Measurements from ENCODE around the gene CTNNA3. TPM values are rescaled to one million over a fixed set of nuclear protein-coding genes. Genes with fewer than 3 reads are reported as not detected.

Gene CTNNA3
- total RNA-seq, 1 experiment from 2014 or later: 0.32 TPM

- ChIA-PET POLR2A (no interaction called here), CTCF (no interaction called here), RAD21 (ENCODE audit: low non-redundant PET in 1 of 2, low total read pairs in 2 of 2, uncharacterized antibody in 2 of 2, unreplicated experiment in 2 of 2) (no interaction called here)
- H3K4me3 ChIP-seq (replicated peaks in 1 of 2; ENCODE audit: low read depth in 1 of 2, low read length in 2 of 2): no peak overlapping the region
- no peaks in the 10 kb centered on the region for H4K20me1 ChIP-seq (ENCODE audit: insufficient read depth)
- intact Hi-C loops (cut with micrococcal nuclease): no loop called here
- BruUV-seq (replicated peaks): no TSS peak
- H3K79me2 ChIP-seq (ENCODE audit: insufficient read depth, low read length): no peaks in the 10 kb centered on the region
- ATAC-seq (no peak), DNase-seq (ENCODE audit: low read depth, low spot score) (no peak)
- H2AFZ ChIP-seq (ENCODE audit: low read depth, low read length, poor library complexity, severe bottlenecking): no peak overlapping the region
- no peak overlapping the region for H3K27ac ChIP-seq (ENCODE audit: low read depth, low read length)
- no peak for TF ChIP-seq EZH2phosphoT487 (IDR thresholded peaks at IDR 0.05; ENCODE audit: borderline replicate concordance)
- no peak for TF ChIP-seq TCF7L2 (IDR thresholded peaks at IDR 0.05; ENCODE audit: borderline replicate concordance, extremely low read depth, insufficient read depth, insufficient read length)
- no peak for TF ChIP-seq ATF3 (IDR thresholded peaks at IDR 0.05)
- no peak for TF ChIP-seq SIN3A (IDR thresholded peaks at IDR 0.05; ENCODE audit: low read depth)
- no peak for TF ChIP-seq ELF1 (IDR thresholded peaks at IDR 0.05; ENCODE audit: borderline replicate concordance, low read depth)
- TF ChIP-seq FOSL1 (IDR thresholded peaks at IDR 0.05; ENCODE audit: low read depth): no peak
- no peak for TF ChIP-seq REST (IDR thresholded peaks at IDR 0.05; ENCODE audit: low read depth)
- TF ChIP-seq SRF (IDR thresholded peaks at IDR 0.05; ENCODE audit: low read depth): no peak
- TF ChIP-seq JUND (IDR thresholded peaks at IDR 0.05): no peak
- no peak for TF ChIP-seq SP1 (IDR thresholded peaks at IDR 0.05; ENCODE audit: low read depth)
- no peak for TF ChIP-seq POLR2AphosphoS5 (IDR thresholded peaks at IDR 0.05; ENCODE audit: low read depth, low read length)
- no peak for TF ChIP-seq EGR1 (IDR thresholded peaks at IDR 0.05; ENCODE audit: low read depth)
- no peak for TF ChIP-seq RAD21 (IDR thresholded peaks at IDR 0.05; ENCODE audit: low read depth)
- TF ChIP-seq CBX3 (IDR thresholded peaks at IDR 0.05; ENCODE audit: low read depth): no peak
- no peak for TF ChIP-seq EZH2 (IDR thresholded peaks at IDR 0.05)
- no peak for TF ChIP-seq ZNF274 (IDR thresholded peaks at IDR 0.05; ENCODE audit: low read depth, low read length)
- no peak for TF ChIP-seq CTCF (IDR thresholded peaks at IDR 0.05 in 2 of 3, conservative IDR thresholded peaks at IDR 0.05 in 1 of 3; ENCODE audit: borderline replicate concordance in 1 of 3, insufficient read depth in 1 of 3, low read depth in 2 of 3, low read length in 2 of 3)
- no peak for TF ChIP-seq ZFX (IDR thresholded peaks at IDR 0.05)
- TF ChIP-seq MAX (IDR thresholded peaks at IDR 0.05): no peak
- H3K4me2 ChIP-seq (ENCODE audit: low read length): no peak overlapping the region
- no peaks in the 10 kb centered on the region for H3K27me3 ChIP-seq (ENCODE audit: insufficient read depth, low read length)
- no peaks in the 10 kb centered on the region for H3K9me2 ChIP-seq (ENCODE audit: insufficient read depth)
- H3K9me3 ChIP-seq (ENCODE audit: control insufficient read depth in 1 of 2, insufficient read depth in 1 of 2, low read depth in 1 of 2, low read length in 2 of 2): no peaks in the 10 kb centered on the region
- no peaks in the 10 kb centered on the region for H3K36me3 ChIP-seq (ENCODE audit: control insufficient read depth in 1 of 2, insufficient read depth in 2 of 2, low read length in 2 of 2)
- no peak overlapping the region for H3K9ac ChIP-seq (ENCODE audit: low read length)
- no peaks in the 10 kb centered on the region for H3K4me1 ChIP-seq (ENCODE audit: control insufficient read depth in 1 of 2, insufficient read depth in 2 of 2, low read length in 2 of 2)
Observed at GRCh38 chr10:66843396-66843795, 852.6 kb downstream of the CTNNA3 start.
